NCI-H69 (cell line): ENCODE results near the gene PARVA.
"Not testable (repeated sequence)": the region's sequence is repeated elsewhere in the genome, so short reads cannot be mapped to it uniquely, and the experiment has no call there.

Experiments
- DNase-seq: peaks from one replicate; lab custom pipeline; 2025; lab: John Stamatoyannopoulos, UW

The PARVA gene

DNA sequence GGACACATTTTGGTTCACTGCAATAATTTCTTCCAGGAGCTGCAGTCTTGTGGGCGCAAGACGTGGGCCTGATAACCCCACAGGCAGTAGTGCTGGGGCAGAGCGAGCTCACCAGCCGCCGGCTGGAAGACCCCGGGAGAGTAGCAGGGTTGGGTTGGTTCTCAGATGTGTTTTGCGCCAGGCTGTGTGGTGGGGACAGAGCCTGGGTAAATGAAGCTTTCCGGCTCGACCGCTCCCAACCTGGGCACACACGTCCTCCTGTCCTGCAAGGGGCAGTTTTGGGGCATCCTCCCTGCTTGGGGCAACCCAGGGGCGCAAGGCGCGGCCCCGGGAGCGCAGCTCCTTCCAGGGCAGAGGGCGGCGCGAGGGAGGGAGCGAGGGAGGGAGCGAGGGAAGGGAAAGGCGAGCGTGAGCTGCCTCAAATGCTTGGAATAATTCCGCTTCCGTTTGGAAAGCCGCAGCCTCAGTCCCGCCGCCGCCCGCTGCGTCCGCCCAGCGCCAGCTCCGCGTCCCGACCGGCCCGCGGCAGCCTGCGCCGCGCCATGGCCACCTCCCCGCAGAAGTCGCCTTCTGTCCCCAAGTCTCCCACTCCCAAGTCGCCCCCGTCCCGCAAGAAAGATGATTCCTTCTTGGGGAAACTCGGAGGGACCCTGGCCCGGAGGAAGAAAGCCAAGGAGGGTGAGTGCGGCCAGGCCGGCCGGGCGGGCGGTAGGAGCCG, at the start of gene PARVA:
Gene PARVA, plus strand, starts transcription at position 466 of the 718 bp plus-strand sequence. Its CDS starts 77 bp downstream, at position 543.
- DNase-seq: peak; percentile 88

DNA sequence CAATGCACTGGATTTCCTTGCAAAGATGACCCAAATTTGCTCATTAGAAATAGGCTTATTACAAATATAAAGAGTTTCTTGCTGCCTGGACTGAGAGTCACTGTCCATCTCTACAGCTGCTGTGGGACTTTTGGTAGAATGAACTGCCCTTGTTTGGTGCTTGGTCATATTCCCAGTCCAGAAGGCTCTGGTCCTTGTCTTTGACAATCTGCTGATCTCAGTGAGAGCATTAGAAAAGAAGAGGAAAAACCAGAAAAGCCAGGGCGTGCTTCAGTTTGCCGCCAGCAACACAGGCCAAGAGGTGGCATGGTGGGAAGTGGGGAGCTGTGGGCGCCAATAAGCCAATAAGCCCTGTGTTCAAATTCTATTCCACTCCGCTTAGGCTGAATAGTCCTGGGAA, 48.2 kb upstream of the PARVA start:
- DNase-seq: no peak

DNA sequence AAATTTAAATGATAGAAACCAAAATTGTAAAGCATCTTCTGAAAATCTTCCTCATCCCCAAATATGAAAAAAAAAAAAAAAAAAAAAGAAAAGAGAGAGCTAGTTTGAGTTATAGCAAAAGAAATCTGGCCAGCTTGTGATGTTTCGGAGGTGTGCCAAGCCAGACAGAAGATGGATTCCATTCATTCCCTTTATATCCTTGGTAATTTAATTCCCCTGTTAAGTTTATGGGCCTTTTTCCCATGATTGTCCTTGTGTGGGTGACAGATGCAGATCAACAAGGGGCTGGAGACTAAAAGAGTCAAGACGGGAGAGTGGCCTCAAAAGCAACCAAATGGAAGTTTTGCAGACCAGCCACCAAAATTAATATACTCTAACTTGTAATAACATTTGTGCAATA, 47.6 kb upstream of the PARVA start:
- DNase-seq: peak; percentile 76

- DNase-seq: peak; percentile 94
Observed at GRCh38 chr11:12330485-12331231, 46.7 kb upstream of the PARVA start.

DNA sequence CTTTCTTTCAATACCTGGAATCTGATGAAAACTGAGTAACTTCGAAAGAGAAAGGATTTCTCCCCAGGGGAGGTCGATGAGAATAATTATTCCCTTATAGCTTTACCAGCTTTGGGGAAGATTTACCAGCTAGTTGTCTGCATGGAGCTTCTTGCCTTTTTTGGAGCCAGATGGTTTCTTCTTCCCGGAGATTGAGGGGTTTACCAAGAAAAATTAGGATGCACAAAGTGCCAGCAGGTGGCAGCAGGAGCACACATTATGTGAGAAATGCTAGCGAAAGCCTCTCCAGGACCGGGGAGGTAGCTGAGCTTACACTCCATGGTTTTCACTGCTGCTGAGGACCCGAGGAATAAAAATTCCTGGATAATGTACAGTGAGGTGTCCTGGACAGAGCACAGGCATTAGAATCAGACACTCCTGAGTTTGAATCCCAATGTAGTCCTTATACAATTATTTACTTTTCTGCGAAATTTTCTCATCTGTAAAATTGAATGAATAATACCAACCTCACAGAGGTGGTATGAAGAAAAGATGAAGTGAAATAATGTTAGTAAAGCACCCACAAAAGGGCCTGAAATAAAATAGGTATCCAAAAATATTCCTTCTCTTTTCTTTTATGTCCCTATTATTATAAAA, 46.0 kb upstream of the PARVA start:
- peak; percentile 97 for DNase-seq

- no peak for DNase-seq
Observed at GRCh38 chr11:12343526-12343925, 33.8 kb upstream of the PARVA start.

DNA sequence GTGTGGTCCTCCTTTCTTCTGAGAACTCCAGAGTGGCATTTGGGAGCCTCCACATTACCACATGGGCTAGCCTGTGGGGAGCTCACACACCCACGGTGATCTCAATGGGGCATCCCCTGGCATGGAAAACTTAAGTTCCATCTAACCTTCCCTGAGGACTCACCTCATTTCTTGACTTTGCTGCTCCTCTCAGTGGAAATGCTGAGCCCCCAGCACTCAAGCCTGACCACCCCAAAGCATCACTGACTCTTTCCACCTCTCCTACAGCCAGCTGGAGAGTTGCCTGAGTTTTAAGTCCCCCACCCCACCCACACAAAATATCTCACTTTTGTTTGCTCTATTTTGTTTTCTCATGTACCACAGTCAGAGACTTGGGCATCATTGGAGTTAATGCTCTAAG, 23.8 kb upstream of the PARVA start:
- DNase-seq: no peak

GRCh38 chr11:12354750-12355545, 22.4 kb upstream of the PARVA start:
- DNase-seq: no peak

GRCh38 chr11:12356944-12357655, 20.3 kb upstream of the PARVA start:
- peak; percentile 20 for DNase-seq

- not testable (repeated sequence) for DNase-seq
Observed at GRCh38 chr11:12357697-12358096, 19.7 kb upstream of the PARVA start.

- no peak for DNase-seq
Observed at GRCh38 chr11:12358302-12359188, 18.8 kb upstream of the PARVA start.

DNA sequence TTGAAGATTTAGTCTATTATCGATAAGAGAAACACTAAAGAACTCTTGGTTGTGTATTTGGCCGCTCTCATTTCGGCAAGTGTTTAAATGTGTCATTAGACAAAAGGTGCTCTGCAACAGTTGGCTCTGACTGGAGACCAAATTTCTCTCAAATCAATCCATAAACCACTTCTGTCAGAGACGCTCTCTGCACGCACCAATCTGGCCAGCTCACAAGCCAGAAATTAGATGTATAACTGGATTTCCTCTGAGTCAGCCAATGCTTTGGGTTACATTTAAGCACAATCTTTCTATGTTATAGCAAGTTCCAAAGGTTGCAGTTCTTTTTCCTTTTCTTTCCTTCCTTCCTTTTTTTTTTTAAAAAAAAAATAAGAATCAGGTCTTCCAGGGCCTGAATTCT, 17.6 kb upstream of the PARVA start:
- no peak for DNase-seq

DNA sequence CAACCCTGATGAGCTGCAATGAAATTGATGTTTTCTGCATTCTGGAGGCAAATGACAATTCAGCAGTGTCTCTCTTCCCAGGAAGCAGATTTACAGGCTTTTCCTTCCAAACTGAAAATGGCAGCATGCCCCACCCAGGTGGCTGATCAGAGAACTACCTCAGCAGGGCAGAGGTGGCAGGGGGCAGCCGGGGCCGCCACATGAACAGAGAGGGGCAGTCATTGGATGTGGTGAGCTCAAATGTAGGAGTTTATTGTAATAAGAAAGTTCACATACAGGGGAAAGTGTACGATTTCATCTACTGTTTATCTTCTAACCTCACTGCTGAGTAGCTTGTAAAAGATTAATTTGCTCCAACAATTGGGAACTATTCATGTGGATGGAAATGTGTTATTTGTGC, 15.7 kb upstream of the PARVA start:
- peak; percentile 85 for DNase-seq

- DNase-seq: peak; percentile 40
Observed at GRCh38 chr11:12362857-12363256, 14.5 kb upstream of the PARVA start.

GRCh38 chr11:12363373-12363772, 14.0 kb upstream of the PARVA start:
- DNase-seq: no peak

GRCh38 chr11:12365965-12366575, 11.3 kb upstream of the PARVA start:
- peak; percentile 77 for DNase-seq

DNA sequence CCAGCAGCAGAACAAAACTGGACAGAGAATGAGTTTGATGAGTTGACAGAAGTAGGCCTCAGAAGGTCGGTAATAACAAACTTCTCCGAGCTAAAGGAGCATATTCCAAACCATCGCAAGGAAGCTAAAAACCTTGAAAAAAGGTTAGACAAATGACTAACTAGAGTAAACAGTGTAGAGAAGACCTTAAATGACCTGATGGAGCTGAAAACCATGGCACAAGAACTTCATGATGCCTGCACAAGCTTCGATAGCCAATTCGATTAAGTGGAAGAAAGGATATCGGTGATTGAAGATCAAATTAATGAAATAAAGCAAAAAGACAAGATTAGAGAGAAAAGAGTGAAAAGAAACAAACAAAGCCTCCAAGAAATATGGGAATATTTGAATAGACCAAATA, 10.3 kb upstream of the PARVA start:
- DNase-seq: not testable (repeated sequence)

DNA sequence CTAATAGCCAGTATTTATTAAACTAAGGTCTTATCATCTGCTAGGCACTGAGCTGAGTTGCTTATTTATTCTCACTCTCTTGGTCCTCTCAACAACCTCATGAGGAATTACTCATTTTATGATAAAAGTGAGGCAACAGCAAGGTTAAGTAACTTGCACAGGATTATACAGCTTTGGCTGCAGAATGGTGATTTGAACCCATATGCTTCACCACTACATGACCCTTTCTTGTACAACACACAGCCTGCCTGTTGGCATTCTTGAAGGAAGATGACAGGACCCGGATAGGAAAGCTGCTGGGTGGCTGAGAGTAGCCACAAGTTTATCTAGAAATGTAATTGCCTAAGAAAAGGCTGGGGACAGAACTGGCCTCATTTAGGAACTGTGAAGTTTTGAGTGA, 5.3 kb upstream of the PARVA start:
- no peak for DNase-seq

- no peak for DNase-seq
Observed at GRCh38 chr11:12375720-12376119, 1.7 kb upstream of the PARVA start.
